ENCODE measurements around the gene ME3.

- TF ChIP-seq CTCF (optimal IDR thresholded peaks at IDR 0.05 in 1 of 3, IDR thresholded peaks at IDR 0.05 in 1 of 3, conservative IDR thresholded peaks at IDR 0.05 in 1 of 3; ENCODE audit: extremely low read depth in 1 of 3, insufficient read depth in 2 of 3, low read length in 3 of 3), result no peak
- TF ChIP-seq EZH2 (IDR thresholded peaks at IDR 0.05; ENCODE audit: low read length), result no peak
Measured at GRCh38 chr11:86623041-86623621, 49.3 kb downstream of the ME3 start.
